Measurements from ENCODE around the gene LRRC3B.

LRRC3B gene

GRCh38 chr3:26714485-26714884 is 91.9 kb downstream of the LRRC3B start:
- no peak for DNase-seq

GRCh38 chr3:26715431-26715830 is 92.9 kb downstream of the LRRC3B start:
- no peak for DNase-seq

- DNase-seq, result no peak
Observed at GRCh38 chr3:26718315-26718714, 95.7 kb downstream of the LRRC3B start.

- DNase-seq, result no peak
Observed at GRCh38 chr3:26719134-26719533, 96.6 kb downstream of the LRRC3B start.

GRCh38 chr3:26721047-26721446 is 98.5 kb downstream of the LRRC3B start:
- no peak for DNase-seq

GRCh38 chr3:26731843-26732242 is 109.3 kb downstream of the LRRC3B start:
- no peak for DNase-seq

GRCh38 chr3:26750263-26750662 is 127.7 kb downstream of the LRRC3B start:
- no peak for DNase-seq

- DNase-seq, result no peak
Observed at GRCh38 chr3:26752466-26752865, 129.9 kb downstream of the LRRC3B start.

- DNase-seq, result no peak
Observed at GRCh38 chr3:26753095-26753494, 130.5 kb downstream of the LRRC3B start.

GRCh38 chr3:26757978-26758377 is 135.4 kb downstream of the LRRC3B start:
- DNase-seq, result no peak
